Sciatic nerve (tissue), 2 donors: Measurements from ENCODE around the gene CGB1. TPM values are rescaled to one million over a fixed set of nuclear protein-coding genes. Genes with fewer than 3 reads are reported as not detected.
A peak's percentile ranks its signal among the peaks of the same experiment; 100 is the strongest.
"Not testable (repeated sequence)": the region's sequence is repeated elsewhere in the genome, so short reads cannot be mapped to it uniquely, and the experiment has no call there.

Source experiments
- ATAC-seq: fragments of 200-7000 bp; cut with Tn5 transposase; one replicate; pipeline ENCODE4 v1.9.1; 2020; ENCODE audit warnings: mild to moderate bottlenecking, moderate library complexity
- DNase-seq: peaks from one replicate; pipeline ENCODE4 v3.0.0-alpha.2; 2020; ENCODE audit warnings: low spot score
- intact Hi-C: fragments of 100-400 bp; cut with DNase I; formaldehyde crosslinking; loops from one replicate; pipeline ENCODE4 v1.14.2; 2022
- total RNA-seq: library from RNA; stranded (reverse); fragmentation: NEBNext Ultra II Directional; extraction: Animal tissue kit (Norgen Biotek cat#: 25700); gene quantifications from one replicate; pipeline ENCODE4 v1.2.1, GENCODE V29; 2021
- donor health status: DM: no; HTN: no; CAD: no.
- donor health status: DM: no; HTN: no; CAD: no.

The CGB1 gene
- total RNA-seq, 1 donor from 2014 or later = not detected

- ATAC-seq, intact Hi-C loops, DNase-seq: not testable (repeated sequence)
Measured at GRCh38 chr19:49030323-49030722, 6.4 kb downstream of the CGB1 start.

- intact Hi-C loops, ATAC-seq, DNase-seq: not testable (repeated sequence)
Measured at GRCh38 chr19:49029749-49030148, 6.9 kb downstream of the CGB1 start.

GRCh38 chr19:49028686-49029085, 8.0 kb downstream of the CGB1 start:
- DNase-seq, intact Hi-C loops, ATAC-seq: not testable (repeated sequence)

- intact Hi-C loops, ATAC-seq: not testable (repeated sequence)
Measured at GRCh38 chr19:49025599-49025998, 11.1 kb downstream of the CGB1 start.

GRCh38 chr19:49025088-49025487, 11.6 kb downstream of the CGB1 start:
- intact Hi-C loops, DNase-seq, ATAC-seq: not testable (repeated sequence)

More at GRCh38 chr19:49025599-49025998, 11.1 kb downstream of the CGB1 start:
- not testable (repeated sequence) for DNase-seq

- intact Hi-C loops = not testable (repeated sequence)
Measured at GRCh38 chr19:49024233-49024632, 12.5 kb downstream of the CGB1 start, which contains the start of gene CGB3. TSS of gene CGB3 (minus strand) at chr19:49024333. CDS start at chr19:49023971, 362 bp downstream.

GRCh38 chr19:49022116-49022515, 14.6 kb downstream of the CGB1 start:
- intact Hi-C loops = no loop called here
- ATAC-seq (no peak), DNase-seq (no peak)

More at GRCh38 chr19:49024233-49024632, 12.5 kb downstream of the CGB1 start, which contains the start of gene CGB3:
- not testable (repeated sequence) for DNase-seq, ATAC-seq

- intact Hi-C loops = no loop called here
- ATAC-seq = no peak
- no peak for DNase-seq
Measured at GRCh38 chr19:49020931-49021895, 15.5 kb downstream of the CGB1 start.

GRCh38 chr19:49020342-49020741, 16.4 kb downstream of the CGB1 start:
- DNase-seq (no peak), ATAC-seq (no peak)
- intact Hi-C loops = no loop called here

- ATAC-seq = peak; percentile 71
- DNase-seq = peak; percentile 71
- intact Hi-C loops = no loop called here
Measured at GRCh38 chr19:49019242-49019932, 17.3 kb downstream of the CGB1 start.

GRCh38 chr19:49018388-49019241, 18.1 kb downstream of the CGB1 start:
- intact Hi-C loops, DNase-seq: not testable (repeated sequence)
- ATAC-seq = peak; percentile 20

GRCh38 chr19:49017666-49018351, 18.9 kb downstream of the CGB1 start:
- intact Hi-C loops = no loop called here
- ATAC-seq = peak; percentile 52
- no peak for DNase-seq

- DNase-seq = no peak
- no peak for ATAC-seq
- intact Hi-C loops = no loop called here
Measured at GRCh38 chr19:49017041-49017665, 19.5 kb downstream of the CGB1 start, which contains the start of gene LHB. TSS of gene LHB (minus strand) at chr19:49017091. CDS start at chr19:49017081, 10 bp downstream.

- ATAC-seq (no peak), DNase-seq (no peak)
Measured at GRCh38 chr19:49016067-49016839, 20.4 kb downstream of the CGB1 start.

GRCh38 chr19:49014870-49015255, 21.8 kb downstream of the CGB1 start:
- ATAC-seq (no peak), DNase-seq (no peak)
- intact Hi-C loops = no loop called here

More at GRCh38 chr19:49016067-49016839, 20.4 kb downstream of the CGB1 start:
- intact Hi-C loops = no loop called here

GRCh38 chr19:49014123-49014869, 22.4 kb downstream of the CGB1 start:
- DNase-seq (no peak), ATAC-seq (no peak)
- intact Hi-C loops = no loop called here
